ENCODE data around the gene SLC4A4.

The SLC4A4 gene

GRCh38 chr4:71440612-71441011, 101.8 kb downstream of the SLC4A4 start:
- WGBS, 2 experiments, result 75 to 80% methylated on average over 2 of the region's 2 CpGs
- no peak overlapping the region for H3K27ac ChIP-seq (ENCODE audit: insufficient read depth, low read depth, low read length, poor library complexity, severe bottlenecking)
- no peaks in the 10 kb centered on the region for H3K9me3 ChIP-seq (ENCODE audit: control insufficient read depth, low read length)
- no peaks in the 10 kb centered on the region for H3K36me3 ChIP-seq (ENCODE audit: control insufficient read depth, insufficient read depth, low read length)
- no peaks in the 10 kb centered on the region for H3K27me3 ChIP-seq (ENCODE audit: control insufficient read depth, insufficient read depth, low read length, poor library complexity, severe bottlenecking)
- no peak overlapping the region for H3K4me3 ChIP-seq (ENCODE audit: insufficient read depth, low read depth, low read length)
- no peaks in the 10 kb centered on the region for H3K4me1 ChIP-seq (ENCODE audit: control insufficient read depth, insufficient read depth, low read length)

DNA sequence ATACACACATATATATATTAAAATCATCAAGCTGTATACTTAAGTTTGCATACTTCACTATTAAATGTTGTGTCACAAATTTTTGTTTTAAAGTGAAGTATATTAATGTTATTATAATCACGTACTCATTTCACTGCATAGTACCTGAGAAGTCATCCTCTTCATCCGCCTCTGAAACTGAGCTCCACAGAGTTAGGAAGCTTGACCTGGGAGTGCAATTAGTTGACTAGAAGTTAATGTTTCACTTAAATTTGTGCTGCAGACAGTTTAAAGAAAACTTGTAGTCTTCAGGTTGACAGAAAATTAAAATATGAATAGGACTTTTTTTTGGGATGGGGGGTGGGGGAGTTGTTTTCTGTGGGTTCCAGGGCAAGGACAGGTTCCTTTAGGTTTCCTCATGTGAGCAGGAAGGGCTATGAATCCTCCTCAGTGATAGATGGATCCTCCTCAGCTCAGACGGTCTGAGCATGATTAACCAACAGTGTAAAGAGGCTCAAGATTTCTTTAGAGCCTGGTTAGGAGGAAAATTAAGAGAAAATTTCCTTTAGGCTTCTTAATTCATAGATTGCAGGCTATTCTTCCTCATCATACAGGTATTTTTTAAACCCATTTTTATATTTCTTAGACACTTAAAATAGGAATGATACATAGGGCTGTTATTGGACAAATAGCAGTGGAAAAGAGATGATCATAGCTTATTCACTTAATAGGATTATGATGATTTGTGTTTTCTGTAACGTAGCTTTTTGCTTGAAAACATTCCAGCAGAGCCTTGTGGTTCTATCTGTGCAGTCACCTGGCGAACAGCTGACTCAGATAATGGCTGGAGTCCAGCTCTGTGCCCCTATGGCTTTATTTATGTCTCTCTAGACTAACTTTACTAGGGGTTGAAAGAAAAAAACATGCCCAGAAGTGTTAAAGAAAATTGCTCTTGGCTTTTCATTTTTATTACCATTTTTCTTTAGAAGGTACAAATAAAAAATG, 102.7 kb downstream of the SLC4A4 start:
- no peak overlapping the region for H3K27ac ChIP-seq (ENCODE audit: insufficient read depth, low read depth, low read length, poor library complexity, severe bottlenecking)
- H3K4me3 ChIP-seq (ENCODE audit: insufficient read depth, low read depth, low read length), result no peak overlapping the region
- H3K9me3 ChIP-seq (ENCODE audit: control insufficient read depth, low read length), result no peaks in the 10 kb centered on the region
- H3K4me1 ChIP-seq (ENCODE audit: control insufficient read depth, insufficient read depth, low read length), result no peaks in the 10 kb centered on the region
- no peaks in the 10 kb centered on the region for H3K27me3 ChIP-seq (ENCODE audit: control insufficient read depth, insufficient read depth, low read length, poor library complexity, severe bottlenecking)
- 88 to 96% methylated on average over 4 to 5 of the region's 5 CpGs for WGBS, 2 experiments
- no peaks in the 10 kb centered on the region for H3K36me3 ChIP-seq (ENCODE audit: control insufficient read depth, insufficient read depth, low read length)

DNA sequence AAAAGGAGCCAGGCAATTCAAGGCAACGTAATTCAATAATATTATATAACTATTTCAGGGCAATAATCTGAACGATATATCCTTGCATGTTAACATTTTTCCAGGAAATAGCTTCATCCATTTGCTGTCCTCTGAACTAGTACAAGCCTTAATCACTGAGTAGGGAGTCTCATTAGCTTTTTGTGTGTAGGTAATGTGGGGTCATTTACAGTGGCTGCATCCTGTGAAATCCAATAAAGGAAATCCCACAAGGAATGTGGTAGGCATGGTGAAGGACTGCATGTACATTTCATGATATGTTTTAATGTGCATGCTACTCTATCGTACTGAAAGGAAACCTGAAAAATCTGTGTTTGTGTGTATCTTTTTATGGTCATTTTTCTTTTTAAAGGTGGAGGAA, 103.5 kb downstream of the SLC4A4 start:
- no peak overlapping the region for H3K4me3 ChIP-seq (ENCODE audit: insufficient read depth, low read depth, low read length)
- no peaks in the 10 kb centered on the region for H3K9me3 ChIP-seq (ENCODE audit: control insufficient read depth, low read length)
- no peaks in the 10 kb centered on the region for H3K4me1 ChIP-seq (ENCODE audit: control insufficient read depth, insufficient read depth, low read length)
- no peak overlapping the region for H3K27ac ChIP-seq (ENCODE audit: insufficient read depth, low read depth, low read length, poor library complexity, severe bottlenecking)
- 98 to 100% methylated on average over 3 of the region's 3 CpGs for WGBS, 2 experiments
- H3K36me3 ChIP-seq (ENCODE audit: control insufficient read depth, insufficient read depth, low read length), result no peaks in the 10 kb centered on the region
- no peaks in the 10 kb centered on the region for H3K27me3 ChIP-seq (ENCODE audit: control insufficient read depth, insufficient read depth, low read length, poor library complexity, severe bottlenecking)

GRCh38 chr4:71444395-71444794, 105.6 kb downstream of the SLC4A4 start:
- H3K9me3 ChIP-seq (ENCODE audit: control insufficient read depth, low read length), result no peaks in the 10 kb centered on the region
- 82 to 97% methylated on average over 1 to 2 of the region's 2 CpGs for WGBS, 2 experiments
- H3K27me3 ChIP-seq (ENCODE audit: control insufficient read depth, insufficient read depth, low read length, poor library complexity, severe bottlenecking), result no peaks in the 10 kb centered on the region
- no peaks in the 10 kb centered on the region for H3K4me1 ChIP-seq (ENCODE audit: control insufficient read depth, insufficient read depth, low read length)
- H3K4me3 ChIP-seq (ENCODE audit: insufficient read depth, low read depth, low read length), result no peak overlapping the region
- no peaks in the 10 kb centered on the region for H3K36me3 ChIP-seq (ENCODE audit: control insufficient read depth, insufficient read depth, low read length)
- no peak overlapping the region for H3K27ac ChIP-seq (ENCODE audit: insufficient read depth, low read depth, low read length, poor library complexity, severe bottlenecking)

- Histone ChIP-seq H3K4me3 (ENCODE audit: insufficient read depth, low read depth, low read length) (no peak overlapping the region), H3K27ac (ENCODE audit: insufficient read depth, low read depth, low read length, poor library complexity, severe bottlenecking) (no peak overlapping the region), H3K4me1 (ENCODE audit: control insufficient read depth, insufficient read depth, low read length) (no peaks in the 10 kb centered on the region), H3K9me3 (ENCODE audit: control insufficient read depth, low read length) (no peaks in the 10 kb centered on the region), H3K36me3 (ENCODE audit: control insufficient read depth, insufficient read depth, low read length) (no peaks in the 10 kb centered on the region), H3K27me3 (ENCODE audit: control insufficient read depth, insufficient read depth, low read length, poor library complexity, severe bottlenecking) (no peaks in the 10 kb centered on the region)
- 85 to 94% methylated on average over 2 of the region's 2 CpGs for WGBS, 2 experiments
Observed at GRCh38 chr4:71445811-71446210, 107.0 kb downstream of the SLC4A4 start.

- no peak overlapping the region for H3K4me3 ChIP-seq (ENCODE audit: insufficient read depth, low read depth, low read length)
- H3K27me3 ChIP-seq (ENCODE audit: control insufficient read depth, insufficient read depth, low read length, poor library complexity, severe bottlenecking), result no peaks in the 10 kb centered on the region
- H3K9me3 ChIP-seq (ENCODE audit: control insufficient read depth, low read length), result no peaks in the 10 kb centered on the region
- 87 to 100% methylated on average over 3 of the region's 3 CpGs for WGBS, 2 experiments
- H3K27ac ChIP-seq (ENCODE audit: insufficient read depth, low read depth, low read length, poor library complexity, severe bottlenecking), result no peak overlapping the region
- no peaks in the 10 kb centered on the region for H3K36me3 ChIP-seq (ENCODE audit: control insufficient read depth, insufficient read depth, low read length)
- H3K4me1 ChIP-seq (ENCODE audit: control insufficient read depth, insufficient read depth, low read length), result no peaks in the 10 kb centered on the region
Observed at GRCh38 chr4:71446479-71447081, 107.8 kb downstream of the SLC4A4 start.

DNA sequence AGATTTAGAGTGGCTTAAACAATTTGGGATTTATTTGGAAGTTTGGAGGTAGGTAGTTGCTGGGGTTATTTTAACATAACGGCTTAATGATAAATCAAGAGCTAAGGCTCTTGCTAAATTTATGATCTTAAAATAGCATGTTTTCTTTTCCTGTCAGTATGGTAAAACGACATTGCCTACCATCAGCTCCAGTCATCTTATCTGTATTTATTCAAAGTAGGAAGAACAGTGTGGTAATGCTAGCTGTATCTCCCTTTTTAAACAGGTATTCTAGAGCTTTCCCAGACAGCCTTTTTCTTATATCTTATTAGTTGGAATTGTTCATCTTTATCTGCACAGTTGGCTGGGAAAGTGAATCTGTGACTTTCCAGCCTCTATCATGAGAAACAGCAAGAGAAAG, 110.2 kb downstream of the SLC4A4 start:
- H3K9me3 ChIP-seq (ENCODE audit: control insufficient read depth, low read length), result no peaks in the 10 kb centered on the region
- H3K27me3 ChIP-seq (ENCODE audit: control insufficient read depth, insufficient read depth, low read length, poor library complexity, severe bottlenecking), result no peaks in the 10 kb centered on the region
- no peaks in the 10 kb centered on the region for H3K4me1 ChIP-seq (ENCODE audit: control insufficient read depth, insufficient read depth, low read length)
- H3K36me3 ChIP-seq (ENCODE audit: control insufficient read depth, insufficient read depth, low read length), result no peaks in the 10 kb centered on the region
- 88 to 97% methylated on average over 1 to 2 of the region's 2 CpGs for WGBS, 2 experiments
- H3K27ac ChIP-seq (ENCODE audit: insufficient read depth, low read depth, low read length, poor library complexity, severe bottlenecking), result no peak overlapping the region
- no peak overlapping the region for H3K4me3 ChIP-seq (ENCODE audit: insufficient read depth, low read depth, low read length)

DNA sequence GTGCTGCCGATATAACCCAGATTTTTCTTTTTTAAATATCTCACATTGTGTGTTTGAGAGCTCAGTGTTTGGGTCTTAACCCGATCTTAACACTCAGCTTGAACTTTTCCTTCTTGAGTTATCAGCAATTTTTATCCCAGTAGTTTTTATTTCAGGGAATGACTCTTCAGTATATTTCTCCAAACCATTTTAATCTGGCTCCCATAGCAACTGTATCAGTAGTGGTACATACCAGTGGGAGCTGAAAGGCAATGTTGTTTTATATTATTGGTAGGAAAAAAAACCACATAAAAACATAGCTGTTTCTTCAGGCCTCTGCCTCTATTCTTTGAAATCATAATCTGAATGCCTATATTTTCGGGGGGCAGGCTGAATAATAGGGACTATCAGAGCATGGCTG, 111.1 kb downstream of the SLC4A4 start:
- Histone ChIP-seq H3K27ac (ENCODE audit: insufficient read depth, low read depth, low read length, poor library complexity, severe bottlenecking) (no peak overlapping the region), H3K27me3 (ENCODE audit: control insufficient read depth, insufficient read depth, low read length, poor library complexity, severe bottlenecking) (no peaks in the 10 kb centered on the region), H3K4me1 (ENCODE audit: control insufficient read depth, insufficient read depth, low read length) (no peaks in the 10 kb centered on the region), H3K36me3 (ENCODE audit: control insufficient read depth, insufficient read depth, low read length) (no peaks in the 10 kb centered on the region), H3K4me3 (ENCODE audit: insufficient read depth, low read depth, low read length) (no peak overlapping the region), H3K9me3 (ENCODE audit: control insufficient read depth, low read length) (no peaks in the 10 kb centered on the region)
- 62 to 87% methylated on average over 2 to 3 of the region's 3 CpGs for WGBS, 2 experiments

DNA sequence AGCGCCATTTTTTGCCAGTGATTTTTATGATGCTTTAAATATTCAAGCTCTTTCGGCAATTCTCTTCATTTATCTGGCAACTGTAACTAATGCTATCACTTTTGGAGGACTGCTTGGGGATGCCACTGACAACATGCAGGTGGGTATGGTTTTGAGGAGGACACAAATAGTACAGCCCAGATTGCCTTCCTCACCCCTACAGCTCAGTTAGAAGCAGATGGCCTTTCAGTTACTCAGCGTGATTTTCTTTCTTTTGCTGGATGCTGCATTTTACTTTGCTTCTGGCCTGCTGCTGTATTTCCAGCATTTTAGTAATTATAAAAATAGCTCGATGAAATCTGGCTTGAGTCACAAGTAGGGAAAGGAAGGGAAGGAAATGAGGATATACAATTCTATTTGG, 114.7 kb downstream of the SLC4A4 start:
- WGBS, 2 experiments, result 90 to 98% methylated on average over 4 of the region's 4 CpGs
- Histone ChIP-seq H3K4me1 (ENCODE audit: control insufficient read depth, insufficient read depth, low read length) (no peaks in the 10 kb centered on the region), H3K9me3 (ENCODE audit: control insufficient read depth, low read length) (no peaks in the 10 kb centered on the region), H3K27ac (ENCODE audit: insufficient read depth, low read depth, low read length, poor library complexity, severe bottlenecking) (no peak overlapping the region), H3K36me3 (ENCODE audit: control insufficient read depth, insufficient read depth, low read length) (no peaks in the 10 kb centered on the region), H3K4me3 (ENCODE audit: insufficient read depth, low read depth, low read length) (no peak overlapping the region), H3K27me3 (ENCODE audit: control insufficient read depth, insufficient read depth, low read length, poor library complexity, severe bottlenecking) (no peaks in the 10 kb centered on the region)

GRCh38 chr4:71456841-71457240, 118.0 kb downstream of the SLC4A4 start:
- no peaks in the 10 kb centered on the region for H3K27me3 ChIP-seq (ENCODE audit: control insufficient read depth, insufficient read depth, low read length, poor library complexity, severe bottlenecking)
- no peaks in the 10 kb centered on the region for H3K9me3 ChIP-seq (ENCODE audit: control insufficient read depth, low read length)
- WGBS, 2 experiments, result 72 to 75% methylated on average over 1 of the region's 1 CpG
- no peak overlapping the region for H3K4me3 ChIP-seq (ENCODE audit: insufficient read depth, low read depth, low read length)
- H3K4me1 ChIP-seq (ENCODE audit: control insufficient read depth, insufficient read depth, low read length), result no peaks in the 10 kb centered on the region
- H3K27ac ChIP-seq (ENCODE audit: insufficient read depth, low read depth, low read length, poor library complexity, severe bottlenecking), result no peak overlapping the region
- H3K36me3 ChIP-seq (ENCODE audit: control insufficient read depth, insufficient read depth, low read length), result no peaks in the 10 kb centered on the region

Data from ectodermal cell (in vitro differentiated cells).